H1 (cell line): ENCODE measurements around the gene SERINC1. TPM values are rescaled to one million over a fixed set of nuclear protein-coding genes. Genes with fewer than 3 reads are reported as not detected.

Experiments used
- BACH1 ChIP-seq: IDR thresholded peaks from 2 replicates; pipeline ENCODE4 v1.6.1; 2012; ENCODE audit warnings: low read length, improper control_type of control experiment
- HDAC2 ChIP-seq, 2 experiments: fragments of 300-600 bp in 1 of 2; sonication (generic) in 1 of 2; IDR thresholded peaks; 2 replicates each; pipeline ENCODE4 v1.6.1; 2011 to 2012; ENCODE audit warnings: low read depth in 2 of 2, low read length in 2 of 2, mild to moderate bottlenecking in 2 of 2, moderate library complexity in 2 of 2, borderline replicate concordance in 1 of 2, inconsistent platforms in 1 of 2
- KDM4A ChIP-seq: IDR thresholded peaks from one replicate; pipeline ENCODE4 v1.7.1; 2012; ENCODE audit warnings: low read depth, mild to moderate bottlenecking, moderate library complexity, low read length, inconsistent platforms; ENCODE audit not compliant: severe bottlenecking
- USF2 ChIP-seq: IDR thresholded peaks from 2 replicates; pipeline ENCODE4 v1.6.1; 2011; ENCODE audit warnings: low read length, improper control_type of control experiment
- YY1 ChIP-seq: IDR thresholded peaks from 2 replicates; pipeline ENCODE4 v1.6.1; 2011; ENCODE audit warnings: low read depth, mild to moderate bottlenecking, low read length
- polyA plus RNA-seq, 7 experiments: library from polyadenylated mRNA; depleted of rRNA in 3 of 7; stranded (reverse) in 5 of 7; unstranded in 2 of 7; fragments of >200 nt in 5 of 7; fragments of 200-250 nt in 2 of 7; gene quantifications; 1 replicate in 5 of 7; 2 replicates in 1 of 7; 4 replicates in 1 of 7; pipeline versions ENCODE4 v1.2.1 to v1.2.3, GENCODE V29; 2011 to 2013; ENCODE audit warnings: missing spikeins in 2 of 7, mixed read lengths in 2 of 7
- total RNA-seq: library from RNA; stranded (reverse); fragmentation: NEBNext Ultra II Directional; extraction: Animal tissue kit (Norgen Biotek cat#: 25700); gene quantifications from 2 replicates; pipeline ENCODE4 v1.2.1, GENCODE V29; 2021

SERINC1 gene
- total and polyA plus RNA-seq, 2 of the 8 experiments (the other 6 are each of a cell fraction or from before 2014, with no cell fraction given) = 15.4 to 38.6 TPM

- TF ChIP-seq HDAC2 (IDR thresholded peaks at IDR 0.05; ENCODE audit: borderline replicate concordance in 1 of 2, low read depth in 2 of 2, low read length in 2 of 2) (no peak), YY1 (no peak), USF2 (no peak), BACH1 (no peak), KDM4A (no peak)
Measured at GRCh38 chr6:122408240-122408639, 63.4 kb downstream of the SERINC1 start (continued).
